Activated naive CD4-positive, alpha-beta T cell treated with anti-CD3 and anti-CD28 coated beads, Interleukin-2, amount 50 U/mL, for 72 hours (primary cell): Measurements from ENCODE around the gene FAM170B. TPM values are rescaled to one million over a fixed set of nuclear protein-coding genes. Genes with fewer than 3 reads are reported as not detected.

Experiments used
- ATAC-seq, 2 donors: fragments of 150-1000 bp; cut with Tn5 transposase; 2 replicates each; pipeline ENCODE4 v1.10.0; 2021; ENCODE audit warnings: mild to moderate bottlenecking in 2 of 2, moderate library complexity in 2 of 2
- DNase-seq, 2 donors: peaks; one replicate each; pipeline ENCODE4 v3.0.0; 2021 to 2022; ENCODE audit warnings: low spot score in 2 of 2
- H3K27ac Mint-ChIP-seq, 2 donors: one replicate each; pipeline ENCODE4 v1.8.0; 2022; ENCODE audit warnings: mild to moderate bottlenecking in 2 of 2, mixed read lengths in 2 of 2
- H3K36me3 Mint-ChIP-seq, 2 donors: one replicate each; pipeline ENCODE4 v1.8.0; 2022; ENCODE audit warnings: mixed read lengths in 2 of 2
- H3K9me3 Mint-ChIP-seq, 2 donors: one replicate each; pipeline ENCODE4 v1.8.0; 2022; ENCODE audit warnings: mixed read lengths in 2 of 2
- total RNA-seq, 2 donors: library from RNA; stranded (reverse); gene quantifications; one replicate each; pipeline ENCODE4 v1.2.3, GENCODE V29; 2022

Gene FAM170B
- not detected for total RNA-seq

DNA sequence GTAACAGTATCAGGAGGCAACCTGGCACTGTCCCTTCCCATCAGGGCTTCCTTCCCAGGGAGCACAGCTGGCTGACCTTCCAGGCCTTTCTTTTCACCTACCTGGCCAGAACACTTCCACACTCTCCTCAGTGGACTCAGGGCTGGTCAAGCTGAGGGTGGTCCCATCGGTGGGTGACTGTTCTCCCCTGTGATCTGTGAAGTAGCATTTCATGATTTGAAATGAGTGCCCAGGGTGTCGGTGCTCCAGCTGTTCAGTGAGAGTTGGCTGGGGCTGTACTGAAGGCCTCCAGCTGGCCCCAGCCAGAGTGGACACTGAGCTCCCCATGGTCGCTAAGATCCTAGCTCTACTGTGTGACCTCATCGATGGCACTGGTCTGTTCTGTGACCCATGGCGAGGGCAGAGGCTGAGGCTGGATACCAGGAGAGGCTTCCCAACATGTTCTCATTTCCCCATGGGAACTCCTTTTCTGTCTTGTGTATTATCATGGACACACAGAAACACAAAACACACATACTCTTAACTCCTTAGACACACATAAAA lies at the start of gene FAM170B:
TSS of gene FAM170B (minus strand) at position 316 of the 543 bp plus-strand sequence. CDS start at position 213, 103 bp downstream.
- Mint-ChIP-seq H3K36me3 (no peaks in the 10 kb centered on the region), H3K9me3 (peaks cover 12 to 15% of the 10 kb centered on the region in 2 donors), H3K27ac (no peak within 1 kb of the TSS)
- DNase-seq (no peak), ATAC-seq (no peak)

DNA sequence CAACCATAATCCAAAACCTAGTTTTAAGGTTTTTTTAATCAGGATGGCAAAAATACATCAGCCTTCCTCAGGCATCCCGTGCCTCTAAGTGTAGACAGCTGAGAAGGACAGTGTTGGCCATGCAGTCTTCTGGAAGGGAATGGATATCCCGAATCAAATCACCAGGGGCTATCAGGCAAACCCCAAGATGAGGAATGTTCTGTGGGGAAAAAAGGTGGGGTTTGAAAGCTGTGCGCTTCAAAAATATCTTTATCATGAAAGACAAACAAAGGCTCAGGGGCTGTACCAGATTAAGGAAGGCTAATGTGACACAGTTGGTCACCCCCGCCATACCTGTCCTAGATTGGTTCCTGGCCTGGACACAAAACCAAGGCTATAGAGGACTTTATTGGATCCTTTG lies 49.0 kb upstream of the FAM170B start:
- Mint-ChIP-seq H3K36me3 (no peaks in the 10 kb centered on the region), H3K9me3 (no peaks in the 10 kb centered on the region), H3K27ac (no peak overlapping the region)
- DNase-seq (no peak), ATAC-seq (no peak)

DNA sequence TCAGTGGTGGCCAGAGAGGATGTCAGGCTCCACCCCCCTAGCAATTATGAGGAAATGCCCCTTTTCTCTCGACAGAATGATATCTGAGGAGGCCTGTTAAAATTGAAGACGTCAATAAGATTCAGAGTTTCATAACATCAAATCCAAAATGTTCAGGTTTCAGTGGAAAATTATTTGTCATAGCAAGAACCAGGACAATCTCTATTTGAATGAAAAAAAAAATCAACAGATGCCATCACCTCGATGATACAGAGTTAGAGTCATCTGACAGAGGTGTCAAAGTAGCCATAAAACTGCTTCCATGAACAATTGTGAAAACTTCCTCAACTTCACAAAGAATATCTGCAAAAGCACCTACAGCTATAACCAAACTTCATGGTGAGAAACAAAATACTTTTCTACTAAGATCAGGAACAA lies 46.6 kb upstream of the FAM170B start:
- Mint-ChIP-seq H3K36me3 (no peaks in the 10 kb centered on the region), H3K27ac (peak overlapping the region; percentile 26 to 33), H3K9me3 (no peaks in the 10 kb centered on the region)
- ATAC-seq: peak in 1 of 2 donors; percentile 46
- DNase-seq: no peak

DNA sequence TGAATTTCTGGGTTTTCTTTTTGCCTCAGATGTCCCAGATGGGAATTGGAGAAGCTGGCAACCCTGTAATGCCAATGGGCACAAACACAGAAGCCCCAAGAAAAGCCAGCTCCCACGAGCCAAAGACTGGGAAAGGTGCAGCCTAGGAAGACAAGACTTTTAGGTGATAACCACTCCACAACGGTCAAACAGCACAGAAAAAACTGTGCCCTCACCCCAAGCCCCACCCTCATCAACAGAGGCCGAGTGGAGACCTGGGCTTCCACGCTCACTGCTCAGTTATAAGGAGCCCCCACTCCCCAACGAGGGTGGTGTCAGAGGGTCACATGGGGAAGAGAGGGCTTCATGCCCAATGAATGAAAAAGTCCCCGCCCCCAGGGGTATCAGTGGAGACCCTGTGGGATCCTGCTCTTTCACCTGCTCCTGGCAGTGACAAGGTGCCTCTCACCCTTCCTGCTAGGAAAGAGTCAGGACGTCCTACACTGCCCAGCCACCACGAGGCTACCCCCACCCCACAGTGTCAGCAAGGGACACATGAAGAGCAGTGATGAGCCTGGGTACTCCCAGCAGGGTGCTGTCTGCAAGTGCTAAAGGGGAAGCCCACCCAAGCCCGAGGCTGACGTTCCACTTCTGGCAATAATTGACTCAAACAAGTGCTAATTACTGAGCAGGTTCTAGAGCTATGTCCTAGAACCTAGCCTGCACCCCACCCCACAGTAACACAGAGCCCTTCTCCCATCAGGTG lies 46.0 kb upstream of the FAM170B start:
- no peaks in the 10 kb centered on the region for H3K36me3 Mint-ChIP-seq

DNA sequence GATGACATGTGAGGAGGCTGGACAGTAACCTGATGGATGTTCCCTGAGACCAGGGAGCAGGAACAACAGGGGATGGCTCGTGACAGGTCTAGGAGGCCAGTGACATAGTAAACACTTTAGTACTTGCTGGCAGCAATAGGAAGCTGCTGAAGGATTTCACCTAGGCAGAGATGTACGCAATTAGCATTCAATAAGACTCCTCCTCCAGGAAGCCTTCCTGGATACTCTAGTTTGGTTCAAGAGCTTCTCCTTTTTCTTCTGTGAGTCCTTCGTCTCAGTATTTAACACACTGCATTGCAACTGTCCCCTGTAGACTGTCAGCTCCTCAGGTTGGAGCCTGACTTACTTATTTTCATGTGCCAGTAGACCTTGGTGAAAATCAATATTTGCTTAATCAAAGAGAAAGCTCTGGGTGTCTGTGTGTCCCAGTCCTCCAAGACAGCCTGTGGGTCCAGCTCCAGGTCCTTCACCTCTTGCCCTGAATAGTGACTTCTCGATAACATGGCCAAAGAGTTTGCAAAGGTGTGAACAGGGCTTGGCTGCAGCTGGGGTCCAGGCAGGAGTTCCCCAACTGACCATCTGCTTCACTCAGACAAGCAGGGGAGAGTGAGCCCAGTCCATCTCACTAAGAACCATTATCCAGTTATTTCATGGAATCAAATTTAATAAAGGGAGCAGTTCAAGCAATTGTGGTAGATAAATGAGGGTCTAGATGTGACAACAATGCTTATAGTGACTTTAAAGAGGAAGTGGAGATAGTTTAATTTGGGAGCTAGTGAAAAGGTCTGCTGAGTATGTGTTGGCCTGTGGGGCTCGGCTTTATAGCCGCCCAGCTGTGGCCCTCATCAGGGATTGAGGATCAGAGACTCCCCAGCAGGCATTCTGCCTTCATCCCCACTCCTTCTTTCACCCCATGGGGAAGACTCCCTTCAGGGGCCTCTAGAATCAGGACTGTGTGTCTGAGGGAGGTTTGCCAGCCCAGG lies 45.0 kb upstream of the FAM170B start:
- Mint-ChIP-seq H3K9me3 (no peaks in the 10 kb centered on the region), H3K36me3 (no peaks in the 10 kb centered on the region), H3K27ac (peak overlapping the region in 1 of 2 donors; percentile 17)
- DNase-seq (no peak), ATAC-seq (no peak)

More for the DNA sequence above, 46.0 kb upstream of the FAM170B start:
- ATAC-seq (no peak), DNase-seq (no peak)
- peak overlapping the region; percentile 26 to 33 for H3K27ac Mint-ChIP-seq
- H3K9me3 Mint-ChIP-seq: no peaks in the 10 kb centered on the region

DNA sequence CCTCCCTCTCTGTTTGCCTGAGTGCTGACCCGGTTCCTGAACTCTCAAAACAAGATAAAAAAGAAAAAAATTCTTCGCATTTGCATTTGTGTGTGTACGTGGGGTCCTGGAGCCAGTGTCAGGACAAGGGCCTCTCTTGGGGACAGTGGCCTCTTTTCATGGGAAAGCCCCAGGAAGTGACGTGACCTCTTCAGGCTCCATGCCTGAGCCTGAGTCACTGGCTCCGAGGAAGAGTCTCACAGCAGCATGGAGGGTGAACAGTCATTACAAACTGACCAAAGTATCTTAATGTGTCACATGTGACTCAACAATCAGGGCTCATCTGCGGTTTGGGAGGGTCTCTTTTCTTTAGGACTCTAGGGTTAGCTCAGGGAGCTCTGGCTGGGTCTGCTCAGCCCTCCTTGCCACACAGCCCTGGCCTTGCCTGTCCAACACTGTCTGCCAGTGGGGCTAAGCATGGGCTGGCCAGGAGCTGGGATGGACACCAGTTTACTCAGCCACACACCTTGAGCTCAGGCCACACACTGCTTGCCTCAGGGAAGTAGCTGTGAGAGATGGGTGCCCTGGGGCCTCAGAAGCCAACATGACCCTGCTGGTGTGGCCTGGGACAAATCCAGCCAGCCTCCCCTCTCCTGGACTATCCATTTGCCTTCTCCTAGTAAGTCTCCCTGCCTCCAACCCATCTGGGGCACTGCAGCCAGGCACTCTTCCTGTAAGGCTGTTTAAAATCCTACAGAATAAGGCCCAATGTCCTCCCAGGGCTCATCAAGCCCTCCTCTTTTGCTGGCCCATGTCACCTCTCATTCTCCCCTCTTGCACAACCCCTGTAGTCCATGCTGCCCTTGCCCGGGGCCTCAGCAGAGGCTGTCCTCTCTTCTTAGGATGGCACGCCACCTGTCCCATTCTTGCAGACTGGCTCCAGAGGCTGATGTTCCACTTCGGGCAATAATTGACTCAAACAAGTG lies 43.9 kb upstream of the FAM170B start:
- Mint-ChIP-seq H3K9me3 (no peaks in the 10 kb centered on the region), H3K27ac (peak overlapping the region; percentile 77 to 80)
- peak; percentile 91 to 95 for ATAC-seq

DNA sequence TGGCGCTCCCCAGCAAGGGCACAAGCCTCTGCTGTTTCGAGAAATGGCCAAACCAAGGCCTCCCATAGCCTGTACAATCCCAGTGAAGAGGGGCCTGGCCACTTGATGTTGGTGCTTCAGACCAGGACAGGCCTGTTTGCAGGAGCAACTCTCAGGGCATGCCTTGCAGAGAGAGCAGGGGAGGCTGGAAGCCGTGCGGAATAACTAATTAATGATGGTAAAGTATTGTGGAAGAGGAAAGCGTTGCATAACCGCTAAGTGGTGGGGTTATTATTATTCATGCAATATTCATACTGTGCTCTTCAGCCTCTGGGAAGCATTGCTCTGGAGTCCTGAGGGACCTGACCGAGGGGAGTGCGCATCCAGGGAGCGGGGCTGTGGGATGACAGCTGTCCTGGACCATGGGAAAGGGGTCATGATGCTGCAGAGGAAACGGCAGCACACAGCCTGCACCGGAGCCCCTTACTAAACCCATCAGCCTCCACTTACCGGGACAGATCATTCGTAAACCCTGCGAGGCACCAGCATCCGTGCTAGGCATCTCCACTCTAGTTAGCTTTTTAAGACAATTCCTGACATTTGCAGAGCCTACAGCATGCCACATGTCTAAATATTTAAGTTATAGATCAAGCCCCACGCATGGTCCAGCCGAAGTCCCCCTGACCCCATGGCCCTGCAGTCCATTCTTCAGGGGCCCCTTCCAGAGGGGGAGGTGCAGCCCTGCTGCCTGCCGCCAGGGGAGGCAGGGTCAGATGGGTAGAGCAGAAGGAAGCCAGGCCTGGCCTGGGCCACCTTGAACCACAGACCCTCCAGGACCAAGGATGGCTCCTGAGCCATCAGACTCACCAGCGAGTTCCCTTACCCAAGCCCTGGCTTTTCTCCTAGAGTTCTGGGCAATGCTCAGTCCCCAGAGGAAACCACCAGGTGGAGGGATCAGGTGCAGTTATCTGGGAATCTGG lies 42.8 kb upstream of the FAM170B start:
- Mint-ChIP-seq H3K27ac (peak overlapping the region in 1 of 2 donors; percentile 80), H3K36me3 (no peaks in the 10 kb centered on the region), H3K9me3 (no peaks in the 10 kb centered on the region)
- ATAC-seq: peak in 1 of 2 donors; percentile 2
- DNase-seq: no peak

More for the DNA sequence above, 43.9 kb upstream of the FAM170B start:
- H3K36me3 Mint-ChIP-seq: no peaks in the 10 kb centered on the region
- DNase-seq: peak; percentile 49 to 78

DNA sequence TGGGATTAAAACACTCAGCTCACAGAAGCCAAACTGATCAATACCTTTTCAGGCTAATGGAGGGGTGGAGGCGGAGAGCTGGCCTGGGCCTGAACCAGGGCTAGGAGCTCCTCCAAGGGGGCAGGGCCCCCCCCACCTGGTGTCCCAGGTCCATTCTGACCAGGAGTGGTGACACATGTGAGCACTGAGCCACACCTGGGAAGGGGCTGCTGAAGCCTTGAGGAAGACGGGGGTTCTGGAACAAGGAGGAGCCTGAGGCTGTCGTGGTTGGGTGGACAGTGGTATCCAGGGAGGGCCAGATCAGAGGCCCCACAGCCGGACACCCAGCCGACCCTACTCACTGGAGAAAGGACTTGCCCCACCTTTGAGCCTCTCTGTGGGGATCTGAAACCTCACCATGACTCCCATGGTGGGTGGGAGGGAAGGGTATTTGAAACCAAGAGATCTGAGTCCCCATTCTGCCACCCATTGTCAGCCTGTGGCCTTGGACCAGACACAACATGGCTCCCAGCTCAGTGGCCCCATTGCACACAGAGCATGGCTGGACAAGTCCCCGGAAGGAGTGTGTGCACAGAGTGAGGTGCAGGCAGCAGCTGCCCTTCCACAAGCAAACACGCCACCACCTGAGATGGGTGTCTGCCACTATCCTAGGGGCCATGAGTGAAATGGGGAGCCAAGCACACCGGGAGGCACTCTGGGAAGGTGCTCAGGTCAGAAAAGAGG lies 41.9 kb upstream of the FAM170B start:
- DNase-seq: no peak
- no peaks in the 10 kb centered on the region for H3K9me3 Mint-ChIP-seq
- H3K27ac Mint-ChIP-seq: no peak overlapping the region
- no peaks in the 10 kb centered on the region for H3K36me3 Mint-ChIP-seq
- ATAC-seq: no peak

DNA sequence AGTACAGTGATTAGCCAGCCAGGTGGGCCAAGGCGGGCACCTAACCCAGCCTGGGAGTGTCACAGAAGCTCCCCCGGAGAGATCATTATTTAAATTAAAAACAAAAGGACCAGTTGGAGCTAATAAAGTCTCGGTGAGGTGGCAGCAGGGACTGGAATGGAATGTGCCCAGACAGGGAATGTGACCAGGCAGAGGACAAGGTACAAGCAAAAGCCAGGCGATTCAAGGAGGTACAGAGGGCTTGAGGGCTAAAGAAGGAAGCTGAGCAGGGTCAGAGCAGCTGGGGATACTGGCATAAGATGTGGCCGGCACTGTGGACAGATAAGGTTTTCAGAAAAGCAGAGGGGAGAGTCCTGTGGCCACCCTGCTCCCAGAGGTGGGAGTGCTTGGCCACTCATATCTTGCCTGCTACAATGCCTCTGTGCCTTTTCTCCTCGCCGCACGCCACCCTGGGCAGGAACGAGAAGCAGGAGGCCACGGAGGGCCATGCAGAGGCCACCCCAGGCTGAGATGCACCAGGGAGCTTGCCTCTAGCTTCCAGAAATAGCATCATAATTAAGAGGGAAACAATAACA lies 41.2 kb upstream of the FAM170B start:
- DNase-seq (no peak), ATAC-seq (no peak)
- H3K27ac Mint-ChIP-seq: no peak overlapping the region
- H3K36me3 Mint-ChIP-seq: no peaks in the 10 kb centered on the region
- H3K9me3 Mint-ChIP-seq: no peaks in the 10 kb centered on the region

DNA sequence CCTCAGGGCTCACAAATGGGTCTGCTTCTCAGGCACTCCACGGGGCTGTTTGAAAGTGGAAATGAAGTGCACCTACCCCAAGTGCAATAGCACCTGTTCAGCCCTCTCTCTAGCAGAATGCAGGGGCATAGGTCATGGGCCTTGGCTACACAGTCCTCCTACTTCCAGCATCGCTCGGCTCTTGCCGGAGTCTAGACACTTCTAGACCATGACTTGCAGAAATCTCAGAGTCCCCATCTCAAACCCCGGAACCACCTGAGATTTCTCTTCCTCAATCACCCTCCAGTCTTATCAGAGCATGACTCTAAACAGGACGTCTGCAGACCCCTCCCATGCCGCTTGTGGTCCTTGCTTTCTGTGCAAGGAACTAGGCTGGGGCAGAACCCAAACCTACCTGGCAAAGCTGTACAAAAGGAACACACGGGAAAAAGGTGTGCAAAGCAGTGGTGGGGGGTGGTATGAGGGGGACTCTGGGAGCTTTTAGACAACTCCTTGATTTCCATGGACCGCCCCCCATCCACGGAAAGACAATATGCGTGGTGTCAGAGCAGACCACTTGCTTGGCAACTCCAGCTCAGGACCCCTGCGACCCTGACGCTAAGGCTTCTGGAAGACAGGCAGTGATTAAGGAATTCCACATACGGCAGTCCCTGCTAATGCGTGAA lies 40.6 kb upstream of the FAM170B start:
- H3K36me3 Mint-ChIP-seq: no peaks in the 10 kb centered on the region
- DNase-seq (no peak), ATAC-seq (no peak)
- no peak overlapping the region for H3K27ac Mint-ChIP-seq
- H3K9me3 Mint-ChIP-seq: no peaks in the 10 kb centered on the region

DNA sequence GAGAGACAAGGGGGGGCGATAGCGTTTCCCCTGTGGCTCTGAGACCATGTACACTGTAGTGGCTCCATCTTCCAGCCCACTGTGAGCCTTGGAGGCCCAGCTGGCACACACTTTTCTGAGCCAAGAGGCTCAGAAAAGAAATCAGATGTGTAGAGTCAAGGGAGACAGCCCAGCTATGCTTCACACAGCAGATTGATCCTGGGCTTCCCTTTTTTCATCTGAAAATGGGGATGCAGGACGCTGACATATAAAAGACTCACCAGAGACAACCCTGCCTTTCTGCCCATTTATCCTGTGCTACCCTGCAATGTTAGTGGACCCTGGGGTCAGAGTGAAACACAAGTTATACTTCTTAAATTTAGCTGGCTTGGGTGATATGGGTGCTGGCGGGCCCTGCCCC lies 40.0 kb upstream of the FAM170B start:
- H3K9me3 Mint-ChIP-seq: no peaks in the 10 kb centered on the region
- H3K36me3 Mint-ChIP-seq: no peaks in the 10 kb centered on the region
- DNase-seq (no peak), ATAC-seq (no peak)
- no peak overlapping the region for H3K27ac Mint-ChIP-seq

DNA sequence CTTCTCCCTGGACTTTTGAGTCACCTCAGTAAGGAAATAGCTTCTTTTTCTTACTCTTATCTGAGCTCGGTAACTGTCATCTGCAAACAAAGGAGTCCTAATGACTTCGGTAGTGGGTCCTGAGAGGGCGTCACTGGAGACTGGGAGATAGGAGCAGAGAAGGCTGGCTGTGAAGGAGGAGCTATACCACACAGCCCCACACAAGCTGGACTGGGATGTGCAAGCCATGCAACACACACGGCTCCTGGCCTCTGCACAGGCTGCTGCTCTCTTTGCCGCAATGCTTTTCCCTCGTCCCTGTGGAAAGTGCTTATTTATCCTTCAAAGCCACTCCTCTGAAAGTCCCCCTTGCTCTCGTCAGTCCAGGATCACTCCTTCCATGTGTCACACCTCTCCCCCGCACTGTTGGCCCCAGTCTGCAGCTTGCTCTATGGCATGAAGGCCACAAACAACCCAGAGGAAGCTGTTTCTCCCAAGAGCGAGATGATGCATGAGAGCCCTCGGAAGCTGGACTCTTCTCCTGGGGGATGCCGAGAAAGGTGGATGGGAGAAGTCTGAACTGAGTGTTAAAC lies 39.5 kb upstream of the FAM170B start:
- no peaks in the 10 kb centered on the region for H3K36me3 Mint-ChIP-seq
- DNase-seq (no peak), ATAC-seq (no peak)
- H3K27ac Mint-ChIP-seq: no peak overlapping the region
- no peaks in the 10 kb centered on the region for H3K9me3 Mint-ChIP-seq

DNA sequence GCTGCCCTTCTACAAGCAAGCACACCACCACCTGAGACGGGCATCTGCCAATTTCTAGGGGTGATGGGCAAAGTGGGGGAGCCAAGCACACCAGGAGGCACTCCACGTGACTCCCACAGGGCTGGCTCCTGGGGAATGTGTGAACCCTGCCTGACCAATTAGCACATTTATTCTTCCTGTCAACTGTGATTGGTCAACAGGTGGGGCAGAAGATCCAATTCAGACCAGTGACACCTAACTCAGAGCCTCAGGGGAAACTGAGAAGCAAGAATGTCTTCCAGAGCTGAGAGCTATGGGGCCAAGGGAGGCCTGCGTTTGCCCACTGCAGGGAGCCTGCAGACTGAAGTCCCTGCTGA lies 38.9 kb upstream of the FAM170B start:
- no peaks in the 10 kb centered on the region for H3K9me3 Mint-ChIP-seq
- no peaks in the 10 kb centered on the region for H3K36me3 Mint-ChIP-seq
- no peak overlapping the region for H3K27ac Mint-ChIP-seq
- DNase-seq: no peak
- ATAC-seq: no peak
